Peyer's patch (tissue), 4 donors: Measurements from ENCODE around the gene GTF2IRD2. TPM values are rescaled to one million over a fixed set of nuclear protein-coding genes. Genes with fewer than 3 reads are reported as not detected.
"Not testable (repeated sequence)": the region's sequence is repeated elsewhere in the genome, so short reads cannot be mapped to it uniquely, and the experiment has no call there.

Source experiments
- DNase-seq, 3 donors: peaks; one replicate each; pipeline ENCODE4 v3.0.0-alpha.2; 2017 to 2019
- H3K27ac ChIP-seq, 4 donors: fragments of 200-600 bp; sonication (generic); one replicate each; pipeline ENCODE4 v1.5.1; 2016 to 2019
- H3K27me3 ChIP-seq, 2 donors: fragments of 200-600 bp; sonication (generic); one replicate each; pipeline ENCODE4 v1.5.1; 2019
- H3K36me3 ChIP-seq, 3 donors: fragments of 200-600 bp; sonication (generic); one replicate each; pipeline ENCODE4 v1.5.1; 2016 to 2019
- H3K4me1 ChIP-seq, 4 donors: fragments of 200-600 bp; sonication (generic); one replicate each; pipeline ENCODE4 v1.5.1; 2016 to 2019
- H3K4me3 ChIP-seq, 4 donors: fragments of 200-600 bp; sonication (generic); 1 replicate in 3 of 4; 2 replicates in 1 of 4; pipeline ENCODE4 v1.5.1; 2016 to 2019; ENCODE audit warnings: mild to moderate bottlenecking in 1 of 4
- H3K9me3 ChIP-seq, 4 donors: fragments of 200-600 bp; sonication (generic); one replicate each; pipeline ENCODE4 v1.5.1; 2016 to 2019; ENCODE audit warnings: mild to moderate bottlenecking in 1 of 4
- CTCF ChIP-seq, 6 experiments: fragments of 450-650 bp in 4 of 6; fragments of 200-600 bp in 2 of 6; sonication (generic) in 1 of 6; IDR thresholded peaks; one replicate each; pipeline ENCODE4 v1.5.1; 2017 to 2019; ENCODE audit warnings: antibody characterized with exemption in 6 of 6, mild to moderate bottlenecking in 3 of 6, moderate library complexity in 1 of 6
- POLR2A ChIP-seq, 2 donors: fragments of 450-650 bp; IDR thresholded peaks; one replicate each; pipeline ENCODE4 v1.5.1; 2017; ENCODE audit warnings: antibody characterized with exemption in 2 of 2, mild to moderate bottlenecking in 2 of 2, moderate library complexity in 2 of 2
- total RNA-seq, 4 donors: library from RNA; depleted of rRNA; stranded (reverse); fragments of >200 nt; gene quantifications; one replicate each; pipeline ENCODE4 v1.1.0, GENCODE V29; 2016

Gene GTF2IRD2
- 10 to 100 TPM; 14.9 to 46.2 (median 24.2) TPM for total RNA-seq

- H3K36me3 ChIP-seq, H3K4me1 ChIP-seq, H3K9me3 ChIP-seq, H3K27me3 ChIP-seq: not testable (repeated sequence)
- peak in 1 of 6 experiments; percentile 8 for TF ChIP-seq CTCF (IDR thresholded peaks at IDR 0.05)
- peak in 1 of 3 donors; percentile 52 for DNase-seq
- Histone ChIP-seq H3K4me3 (peak within 1 kb of the TSS in 2 of 4 donors; percentile 38 to 47), H3K27ac (peak within 1 kb of the TSS in 2 of 4 donors; percentile 86 to 95)
Observed at GRCh38 chr7:74850833-74851721, at the start of gene GTF2IRD2. Gene GTF2IRD2 (minus strand): TSS chr7:74851605. CDS start chr7:74836378, 15,227 bp downstream.

DNA sequence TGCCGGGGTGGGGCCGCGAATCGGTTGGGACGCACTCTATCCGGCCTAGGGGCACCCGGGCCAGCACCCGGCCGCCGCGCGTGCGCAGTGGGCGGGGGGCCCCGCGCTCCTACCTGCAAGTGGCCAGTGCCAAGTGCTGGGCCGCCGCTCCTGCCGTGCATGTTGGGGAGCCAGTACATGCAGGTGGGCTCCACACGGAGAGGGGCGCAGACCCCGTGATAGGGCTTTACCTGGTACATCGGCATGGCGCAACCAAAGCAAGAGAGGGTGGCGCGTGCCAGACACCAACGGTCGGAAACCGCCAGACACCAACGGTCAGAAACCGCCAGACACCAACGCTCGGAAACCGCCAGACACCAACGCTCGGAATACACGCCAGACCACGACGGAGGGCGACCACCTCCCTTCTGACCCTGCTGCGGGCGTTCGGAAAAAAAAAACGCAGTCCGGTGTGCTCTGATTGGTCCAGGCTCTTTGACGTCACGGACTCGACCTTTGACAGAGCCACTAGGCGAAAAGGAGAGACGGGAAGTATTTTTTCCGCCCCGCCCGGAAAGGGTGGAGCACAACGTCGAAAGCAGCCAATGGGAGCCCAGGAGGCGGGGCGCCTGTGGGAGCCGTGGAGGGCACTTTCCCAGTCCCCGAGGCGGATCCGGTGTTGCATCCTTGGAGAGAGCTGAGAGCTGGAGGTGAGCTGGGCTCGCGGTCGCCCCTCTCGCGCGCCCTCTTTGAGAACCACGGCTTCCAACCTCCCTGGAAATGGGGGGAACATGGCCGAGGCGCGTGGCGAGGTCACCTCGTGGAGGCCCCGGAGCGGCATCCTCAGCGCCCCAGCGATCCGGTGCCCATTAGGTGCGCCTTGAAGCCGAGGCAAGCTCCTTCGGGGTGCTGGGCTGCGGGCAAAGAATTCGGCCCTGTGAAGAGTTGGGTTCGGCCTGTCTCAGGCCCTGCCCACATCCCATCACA lies 39.0 kb upstream of the GTF2IRD2 start:
- not testable (repeated sequence) for H3K9me3 ChIP-seq, H3K4me1 ChIP-seq, H3K27me3 ChIP-seq, H3K36me3 ChIP-seq
- H3K4me3 ChIP-seq = peak overlapping the region; percentile 51 to 76 (median 61)
- peak; percentile 83 to 94 (median 84) for DNase-seq
- H3K27ac ChIP-seq = peak overlapping the region; percentile 80 to 90 (median 86)
- TF ChIP-seq POLR2A (IDR thresholded peaks at IDR 0.05) = peak; percentile 16 to 79

- DNase-seq, H3K4me1 ChIP-seq, H3K27ac ChIP-seq, H3K36me3 ChIP-seq, H3K4me3 ChIP-seq, H3K9me3 ChIP-seq, H3K27me3 ChIP-seq: not testable (repeated sequence)
Observed at GRCh38 chr7:74889518-74890129, 38.2 kb upstream of the GTF2IRD2 start.

DNA sequence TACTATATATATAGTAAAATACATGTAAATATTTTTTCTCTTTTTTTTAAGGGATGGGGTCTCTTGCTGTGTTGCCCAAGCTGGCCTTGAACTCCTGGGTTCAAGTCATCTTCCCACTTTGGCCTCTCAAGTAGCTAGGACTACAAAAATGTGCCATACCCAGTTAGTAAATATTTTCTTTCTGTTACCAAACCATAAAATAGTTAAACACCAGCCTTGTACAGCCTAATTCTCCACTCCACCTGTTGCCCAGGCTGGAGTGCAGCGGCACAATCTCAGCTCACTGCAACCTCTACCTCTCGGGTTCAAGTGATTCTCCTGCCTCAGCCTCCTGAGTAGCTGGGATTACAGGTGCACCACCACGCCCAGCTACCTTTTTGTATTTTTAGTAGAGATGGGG lies 33.9 kb upstream of the GTF2IRD2 start:
- DNase-seq, H3K36me3 ChIP-seq, H3K4me1 ChIP-seq: not testable (repeated sequence)

DNA sequence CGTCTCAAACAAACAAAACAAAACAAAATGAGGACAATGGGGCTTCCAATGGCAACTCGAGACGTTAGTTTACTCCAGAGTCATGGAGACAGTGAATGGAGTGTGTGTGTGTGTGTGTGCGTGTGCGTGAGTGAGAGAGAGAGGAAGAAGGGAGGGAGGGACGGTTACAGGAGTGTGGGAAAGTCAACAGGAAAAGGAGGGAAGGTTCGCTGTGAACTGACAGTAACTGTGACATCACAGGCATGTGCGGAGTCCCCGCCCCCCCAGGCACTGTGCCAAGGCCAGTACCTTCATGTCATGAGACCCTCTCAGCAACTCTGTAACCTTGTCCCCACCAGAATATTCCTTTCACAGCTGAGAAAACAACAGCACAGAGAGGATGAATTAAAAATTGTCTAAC lies 30.7 kb upstream of the GTF2IRD2 start:
- H3K27me3 ChIP-seq, H3K27ac ChIP-seq, DNase-seq, H3K4me3 ChIP-seq, H3K4me1 ChIP-seq, H3K9me3 ChIP-seq, H3K36me3 ChIP-seq: not testable (repeated sequence)

More for the DNA sequence above, 33.9 kb upstream of the GTF2IRD2 start:
- not testable (repeated sequence) for H3K4me3 ChIP-seq, H3K9me3 ChIP-seq, H3K27ac ChIP-seq, H3K27me3 ChIP-seq

DNA sequence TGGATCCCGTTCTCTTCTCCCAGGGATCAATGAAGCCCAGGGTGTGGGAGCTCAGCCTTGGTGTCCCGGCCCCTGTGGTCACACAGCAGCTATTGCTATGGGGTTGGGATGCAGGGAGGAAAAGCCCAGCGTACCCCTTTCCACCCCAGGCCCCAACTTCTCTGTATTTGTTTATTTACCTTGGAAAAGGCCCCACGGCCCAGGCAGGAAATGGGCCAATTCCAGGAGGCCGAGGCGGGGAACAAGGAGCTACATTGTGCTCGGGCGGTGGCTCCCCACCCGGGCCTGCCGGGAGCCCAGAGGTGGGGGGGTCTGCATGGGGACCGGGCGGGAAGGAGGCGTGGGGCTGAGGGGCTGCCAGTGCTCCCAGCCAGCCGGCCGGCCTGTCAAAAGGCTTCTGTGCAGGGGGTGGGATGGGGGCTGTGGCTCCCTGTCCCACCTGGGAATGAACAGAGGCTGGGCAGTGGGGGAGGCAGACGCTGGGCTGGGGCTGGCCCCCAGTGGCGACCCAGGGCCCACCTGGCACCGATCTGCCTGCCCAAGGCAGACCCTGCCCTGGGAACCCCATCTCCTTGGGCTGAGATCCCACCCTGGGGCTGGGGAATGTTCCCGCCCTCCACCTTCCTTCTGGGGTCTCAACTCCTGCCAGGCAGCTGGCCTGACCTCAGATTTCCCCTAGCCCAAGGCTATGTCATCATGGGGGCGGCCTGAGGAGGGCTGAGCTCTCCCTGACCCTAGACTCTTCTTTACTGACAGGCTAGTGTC lies 23.5 kb upstream of the GTF2IRD2 start:
- not testable (repeated sequence) for H3K36me3 ChIP-seq, H3K4me3 ChIP-seq, DNase-seq, H3K4me1 ChIP-seq, H3K9me3 ChIP-seq, H3K27me3 ChIP-seq
- peak overlapping the region in 1 of 4 donors; percentile 19 for H3K27ac ChIP-seq

GRCh38 chr7:74874104-74874747 lies 22.8 kb upstream of the GTF2IRD2 start:
- not testable (repeated sequence) for H3K9me3 ChIP-seq, H3K27me3 ChIP-seq, H3K4me3 ChIP-seq, H3K27ac ChIP-seq, H3K4me1 ChIP-seq, H3K36me3 ChIP-seq, DNase-seq

DNA sequence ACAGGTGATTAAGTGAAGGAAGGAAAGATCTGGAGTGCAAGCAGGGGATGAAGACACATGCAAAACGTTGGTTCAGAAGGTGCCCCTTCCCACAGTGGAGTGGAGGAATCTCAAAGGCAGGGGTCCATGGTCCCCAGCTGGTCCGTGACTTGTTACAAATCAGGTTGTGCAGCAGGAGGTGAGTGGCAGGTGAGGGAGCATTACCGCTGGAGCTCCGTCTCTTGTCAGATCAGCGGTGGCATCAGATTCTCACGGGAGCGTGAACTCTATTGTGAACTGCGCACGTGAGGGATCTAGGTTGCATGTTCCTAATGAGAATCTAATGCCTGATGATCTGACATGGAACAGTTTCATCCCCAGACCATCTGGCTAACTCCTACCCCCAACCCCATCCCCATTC lies 21.1 kb upstream of the GTF2IRD2 start:
- not testable (repeated sequence) for H3K4me1 ChIP-seq, DNase-seq, H3K4me3 ChIP-seq, H3K27ac ChIP-seq, H3K27me3 ChIP-seq, H3K9me3 ChIP-seq, H3K36me3 ChIP-seq

- not testable (repeated sequence) for H3K4me3 ChIP-seq, H3K27me3 ChIP-seq, H3K9me3 ChIP-seq, H3K27ac ChIP-seq, H3K4me1 ChIP-seq, DNase-seq, H3K36me3 ChIP-seq
Observed at GRCh38 chr7:74865777-74866176, 14.4 kb upstream of the GTF2IRD2 start.

- not testable (repeated sequence) for H3K27ac ChIP-seq, H3K36me3 ChIP-seq, H3K27me3 ChIP-seq, H3K4me1 ChIP-seq, H3K9me3 ChIP-seq, DNase-seq, H3K4me3 ChIP-seq
Observed at GRCh38 chr7:74849853-74850252, 1.6 kb downstream of the GTF2IRD2 start.

- DNase-seq, H3K9me3 ChIP-seq: not testable (repeated sequence)
Observed at GRCh38 chr7:74830411-74830810, 21.0 kb downstream of the GTF2IRD2 start.

DNA sequence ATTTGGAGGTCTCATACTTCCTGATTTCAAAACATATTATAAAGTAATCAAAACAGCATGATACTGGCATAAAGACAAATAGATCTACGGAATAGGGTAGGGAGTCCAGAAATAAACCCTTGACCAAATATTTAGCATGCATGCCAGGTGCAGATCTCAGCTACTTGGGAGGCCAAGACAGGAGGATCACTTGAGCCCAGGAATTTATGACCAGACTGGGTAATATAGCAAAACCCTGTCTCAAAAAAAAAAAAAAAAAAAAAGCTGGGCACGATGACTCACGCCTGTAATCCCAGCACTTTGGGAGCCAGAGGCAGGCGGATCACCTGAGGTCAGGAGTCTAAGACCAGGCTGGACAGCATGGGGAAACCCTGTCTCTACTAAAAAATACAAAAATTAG lies 21.4 kb downstream of the GTF2IRD2 start:
- not testable (repeated sequence) for H3K27ac ChIP-seq

More at GRCh38 chr7:74830411-74830810, 21.0 kb downstream of the GTF2IRD2 start:
- H3K4me1 ChIP-seq, H3K27me3 ChIP-seq, H3K36me3 ChIP-seq, H3K4me3 ChIP-seq, H3K27ac ChIP-seq: not testable (repeated sequence)

More for the DNA sequence above, 21.4 kb downstream of the GTF2IRD2 start:
- not testable (repeated sequence) for H3K4me1 ChIP-seq, H3K9me3 ChIP-seq, H3K4me3 ChIP-seq, DNase-seq, H3K27me3 ChIP-seq, H3K36me3 ChIP-seq
